Thoracic aorta (tissue), 2 donors: ENCODE data around the gene TMPRSS9. TPM values are rescaled to one million over a fixed set of nuclear protein-coding genes. Genes with fewer than 3 reads are reported as not detected.

Source experiments
- ATAC-seq: fragments of 150-250 bp; one replicate; pipeline ENCODE4 v1.8.0; 2017; ENCODE audit warnings: low read depth; ENCODE audit not compliant: insufficient number of reproducible peaks, low FRiP score
- DNase-seq: peaks from one replicate; pipeline ENCODE4 v3.0.0-alpha.2; 2020; ENCODE audit warnings: low spot score
- H3K27ac ChIP-seq, 2 donors: fragments of 200-600 bp; sonication (generic); 1 replicate in 1 of 2; 2 replicates in 1 of 2; pipeline ENCODE4 v1.5.1; 2016; ENCODE audit warnings: mild to moderate bottlenecking in 2 of 2, moderate library complexity in 2 of 2
- H3K27me3 ChIP-seq: fragments of 200-600 bp; sonication (generic); replicated peaks from 2 replicates; pipeline ENCODE4 v1.6.0; 2016; ENCODE audit warnings: mild to moderate bottlenecking; ENCODE audit not compliant: insufficient read depth
- H3K36me3 ChIP-seq: fragments of 200-600 bp; sonication (generic); one replicate; pipeline ENCODE4 v1.5.1; 2016
- H3K4me1 ChIP-seq, 2 donors: fragments of 200-600 bp; sonication (generic); 1 replicate in 1 of 2; 2 replicates in 1 of 2; pipeline versions ENCODE4 v1.5.1 to v1.6.0; 2016; ENCODE audit warnings: low read depth in 2 of 2, mild to moderate bottlenecking in 1 of 2; ENCODE audit not compliant: control insufficient read depth in 1 of 2
- H3K4me3 ChIP-seq: fragments of 200-600 bp; sonication (generic); 2 replicates; pipeline ENCODE4 v1.5.1; 2016; ENCODE audit warnings: mild to moderate bottlenecking
- H3K9me3 ChIP-seq: fragments of 200-600 bp; sonication (generic); 2 replicates; pipeline ENCODE4 v1.5.1; 2016
- CTCF ChIP-seq: fragments of 200-600 bp; sonication (generic); IDR thresholded peaks from one replicate; pipeline ENCODE4 v1.5.1; 2019; ENCODE audit warnings: antibody characterized with exemption
- total RNA-seq, 2 donors: library from RNA; depleted of rRNA; stranded (reverse); fragments of >200 nt; gene quantifications; one replicate each; pipeline versions ENCODE4 v1.1.0 to v1.2.3, GENCODE V29; 2016

Gene TMPRSS9
- total RNA-seq, 2 donors from 2014 or later, result 0.42 to 0.54 TPM

- no peaks in the 10 kb centered on the region for H3K9me3 ChIP-seq
- H3K27me3 ChIP-seq, result no peaks in the 10 kb centered on the region
- TF ChIP-seq CTCF, result no peak
These were observed 57.9 kb downstream of the TMPRSS9 start for GRCh38 chr19:2417881-2418406.

GRCh38 chr19:2419754-2420153 is 59.7 kb downstream of the TMPRSS9 start:
- Histone ChIP-seq H3K36me3 (peaks cover 10% of the 10 kb centered on the region), H3K4me1 (peaks cover 0 to 1% of the 10 kb centered on the region in 2 donors), H3K4me3 (no peak overlapping the region), H3K9me3 (no peaks in the 10 kb centered on the region), H3K27ac (no peak overlapping the region), H3K27me3 (no peaks in the 10 kb centered on the region)
- DNase-seq (no peak), ATAC-seq (no peak)
- no peak for TF ChIP-seq CTCF

More at GRCh38 chr19:2417881-2418406, 57.9 kb downstream of the TMPRSS9 start:
- Histone ChIP-seq H3K27ac (no peak overlapping the region), H3K4me1 (no peaks in the 10 kb centered on the region), H3K4me3 (no peak overlapping the region), H3K36me3 (peaks cover 7% of the 10 kb centered on the region)
- ATAC-seq (no peak), DNase-seq (no peak)

GRCh38 chr19:2420490-2420889 is 60.4 kb downstream of the TMPRSS9 start:
- Histone ChIP-seq H3K27ac (no peak overlapping the region), H3K9me3 (no peaks in the 10 kb centered on the region), H3K27me3 (no peaks in the 10 kb centered on the region), H3K36me3 (peaks cover 10% of the 10 kb centered on the region), H3K4me1 (peaks cover 0 to 8% of the 10 kb centered on the region in 2 donors), H3K4me3 (no peak overlapping the region)
- DNase-seq (no peak), ATAC-seq (no peak)
- TF ChIP-seq CTCF, result no peak

GRCh38 chr19:2421581-2422306 is 61.7 kb downstream of the TMPRSS9 start:
- Histone ChIP-seq H3K9me3 (no peaks in the 10 kb centered on the region), H3K4me3 (no peak overlapping the region), H3K4me1 (peaks cover 8 to 21% of the 10 kb centered on the region in 2 donors), H3K27me3 (no peaks in the 10 kb centered on the region), H3K27ac (no peak overlapping the region), H3K36me3 (peaks cover 9% of the 10 kb centered on the region)
- DNase-seq, result no peak
- TF ChIP-seq CTCF, result no peak
- no peak for ATAC-seq

- H3K4me1 ChIP-seq, result peaks cover 8 to 28% of the 10 kb centered on the region in 2 donors
- no peak for DNase-seq
- H3K27me3 ChIP-seq, result no peaks in the 10 kb centered on the region
- H3K36me3 ChIP-seq, result peaks cover 4% of the 10 kb centered on the region
- no peaks in the 10 kb centered on the region for H3K9me3 ChIP-seq
- no peak for TF ChIP-seq CTCF
- no peak for ATAC-seq
- H3K27ac ChIP-seq, result no peak overlapping the region
- no peak overlapping the region for H3K4me3 ChIP-seq
These were observed 63.2 kb downstream of the TMPRSS9 start for GRCh38 chr19:2423071-2423914.
